Measurements from ENCODE around the gene EYS.
A peak's percentile ranks its signal among the peaks of the same experiment; 100 is the strongest.

EYS gene

GRCh38 chr6:63732336-63732735 is 1974.7 kb downstream of the EYS start:
- no peak for DNase-seq (ENCODE audit: low spot score)

DNA sequence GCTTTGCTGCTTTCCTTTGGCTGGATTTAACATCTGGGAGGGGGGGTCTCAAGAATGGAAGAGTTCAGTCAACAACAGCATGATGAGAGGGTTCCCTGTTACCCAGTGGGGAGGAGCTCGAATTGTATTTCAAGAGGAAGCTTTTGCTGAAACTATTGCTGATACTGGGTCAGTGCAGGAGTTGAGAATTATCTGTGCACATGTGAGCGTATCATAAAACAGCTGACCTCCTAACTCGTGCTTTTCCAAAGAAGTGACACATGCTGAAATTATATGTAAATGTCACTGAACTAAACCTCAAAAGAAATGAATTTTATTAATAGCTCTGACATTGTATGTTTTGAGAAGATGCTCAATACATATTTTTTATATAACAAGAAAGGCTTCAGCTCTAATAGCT is 1975.1 kb downstream of the EYS start:
- DNase-seq (ENCODE audit: low spot score) = no peak

GRCh38 chr6:63730311-63730710 is 1976.7 kb downstream of the EYS start:
- no peak for DNase-seq (ENCODE audit: low spot score)

GRCh38 chr6:63724721-63725120 is 1982.3 kb downstream of the EYS start:
- DNase-seq (ENCODE audit: low spot score) = no peak

DNA sequence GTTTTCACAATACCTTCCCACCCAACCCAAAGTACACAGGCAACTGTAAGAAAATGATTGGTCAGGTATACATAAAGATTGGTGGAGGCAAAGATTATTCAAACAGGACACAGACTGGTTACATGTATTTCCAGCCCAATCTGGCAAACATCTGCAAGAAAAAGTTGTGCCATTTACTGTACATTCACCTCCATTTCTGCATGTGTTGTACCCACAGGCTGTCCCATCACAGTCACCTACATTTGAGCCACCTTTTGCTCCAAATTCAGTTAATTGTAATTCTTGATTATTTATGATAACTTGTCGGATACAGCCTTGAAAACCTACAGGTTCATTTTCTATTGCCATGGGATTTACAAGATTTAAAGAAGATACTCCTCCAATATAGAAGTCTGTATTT is 1985.8 kb downstream of the EYS start:
- no peak for DNase-seq (ENCODE audit: low spot score)

- no peak for DNase-seq (ENCODE audit: low spot score)
Observed at GRCh38 chr6:63716169-63716568, 1990.9 kb downstream of the EYS start.

DNA sequence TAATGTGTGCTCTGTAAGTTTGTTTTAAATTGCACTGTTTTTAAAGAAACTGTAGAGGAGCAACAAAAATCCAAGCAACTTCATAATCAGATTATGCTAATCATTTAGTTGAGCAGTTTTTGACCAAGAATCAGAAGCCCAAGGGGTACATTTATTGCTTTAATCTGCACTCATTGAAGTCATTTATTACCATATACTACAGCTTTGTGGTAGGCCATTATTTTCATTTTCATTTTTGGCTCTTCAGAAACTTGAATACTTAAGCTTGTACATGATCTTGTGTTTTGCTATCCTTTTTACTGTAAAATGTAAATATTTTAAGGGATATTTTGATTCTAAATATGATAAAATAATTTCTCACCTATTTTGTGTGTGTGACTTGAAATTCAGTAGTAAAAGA is 1992.9 kb downstream of the EYS start:
- DNase-seq (ENCODE audit: low spot score) = no peak

- DNase-seq (ENCODE audit: low spot score) = no peak
Observed at GRCh38 chr6:63713332-63713731, 1993.7 kb downstream of the EYS start.

DNA sequence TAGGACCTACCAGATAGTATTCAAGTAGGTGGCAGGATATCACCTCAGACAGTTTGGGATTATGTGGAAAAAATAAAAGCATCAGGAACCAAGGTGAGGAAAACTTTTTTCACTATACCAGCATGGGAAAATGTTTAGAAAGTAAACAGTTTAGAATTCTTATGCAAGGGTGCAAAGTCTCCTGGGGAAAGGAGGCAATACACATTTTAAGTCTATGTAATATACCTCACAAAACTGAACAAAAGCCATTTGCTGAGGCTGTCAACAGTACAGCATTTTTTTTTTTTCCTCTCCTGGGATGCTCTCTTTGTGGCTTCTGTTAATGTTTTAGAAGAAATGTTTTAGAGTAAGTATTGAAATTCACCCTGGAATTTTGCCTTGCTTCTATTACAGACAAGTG is 1997.9 kb downstream of the EYS start:
- no peak for DNase-seq (ENCODE audit: low spot score)

DNA sequence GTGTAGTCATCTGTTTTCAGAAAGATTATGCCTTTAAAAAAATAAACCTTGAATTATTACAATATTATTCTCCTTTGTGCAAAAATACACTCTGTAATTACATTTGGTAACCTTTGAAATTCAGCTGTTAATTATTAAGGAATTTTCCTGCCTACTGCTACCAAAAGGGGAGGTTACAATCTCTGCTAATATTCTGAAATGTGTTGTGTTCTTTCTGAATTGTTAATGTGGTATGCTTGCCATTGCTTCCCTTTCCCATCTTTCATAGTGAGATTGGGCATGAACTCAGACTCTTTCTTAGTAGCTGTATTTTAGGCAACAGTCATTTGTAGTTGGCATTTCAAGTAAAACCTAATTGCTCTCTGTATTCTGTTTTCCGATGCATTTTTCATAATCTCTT is 1998.4 kb downstream of the EYS start:
- DNase-seq (ENCODE audit: low spot score) = no peak

DNA sequence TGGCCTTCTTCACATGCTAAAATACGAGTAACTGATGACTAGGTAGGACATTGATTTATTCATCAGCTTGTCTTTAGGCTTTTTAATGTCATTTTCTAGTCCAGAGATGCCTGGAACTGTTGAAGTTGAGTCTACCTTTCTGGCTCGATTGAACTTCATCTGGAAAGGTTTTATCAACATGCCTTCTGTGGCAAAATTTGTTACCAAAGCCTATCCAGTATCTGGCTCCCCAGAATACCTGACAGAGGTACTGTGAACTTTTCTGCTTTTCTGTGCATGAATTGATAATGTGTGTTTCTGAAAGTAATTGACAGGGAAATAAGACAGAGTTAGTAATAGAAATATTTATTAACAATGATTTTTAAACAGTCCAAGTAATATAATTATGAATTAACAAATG is 2000.4 kb downstream of the EYS start:
- DNase-seq (ENCODE audit: low spot score) = no peak

- DNase-seq (ENCODE audit: low spot score) = no peak
Observed at GRCh38 chr6:63705707-63706106, 2001.3 kb downstream of the EYS start.

DNA sequence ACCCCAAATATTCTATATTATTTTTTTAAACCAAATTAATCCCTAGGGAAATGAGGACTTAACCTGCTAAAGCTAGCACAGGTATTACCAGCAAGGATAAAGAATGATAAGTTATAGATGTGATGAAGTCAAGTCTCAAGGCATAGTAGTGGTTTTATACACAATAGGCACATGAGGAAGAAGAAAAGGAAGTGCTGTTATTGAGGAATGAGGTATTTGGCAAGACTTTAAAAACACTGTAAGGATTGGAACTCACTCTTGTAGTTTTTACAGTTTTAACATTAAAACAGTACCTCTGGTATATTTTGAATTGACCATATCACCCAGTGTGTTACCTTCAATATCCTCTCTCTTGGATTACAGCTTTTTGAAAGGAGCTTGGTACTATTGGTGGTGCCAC is 2016.8 kb downstream of the EYS start:
- DNase-seq (ENCODE audit: low spot score) = no peak

- DNase-seq (ENCODE audit: low spot score) = no peak
Observed at GRCh38 chr6:63689421-63689820, 2017.6 kb downstream of the EYS start.

DNA sequence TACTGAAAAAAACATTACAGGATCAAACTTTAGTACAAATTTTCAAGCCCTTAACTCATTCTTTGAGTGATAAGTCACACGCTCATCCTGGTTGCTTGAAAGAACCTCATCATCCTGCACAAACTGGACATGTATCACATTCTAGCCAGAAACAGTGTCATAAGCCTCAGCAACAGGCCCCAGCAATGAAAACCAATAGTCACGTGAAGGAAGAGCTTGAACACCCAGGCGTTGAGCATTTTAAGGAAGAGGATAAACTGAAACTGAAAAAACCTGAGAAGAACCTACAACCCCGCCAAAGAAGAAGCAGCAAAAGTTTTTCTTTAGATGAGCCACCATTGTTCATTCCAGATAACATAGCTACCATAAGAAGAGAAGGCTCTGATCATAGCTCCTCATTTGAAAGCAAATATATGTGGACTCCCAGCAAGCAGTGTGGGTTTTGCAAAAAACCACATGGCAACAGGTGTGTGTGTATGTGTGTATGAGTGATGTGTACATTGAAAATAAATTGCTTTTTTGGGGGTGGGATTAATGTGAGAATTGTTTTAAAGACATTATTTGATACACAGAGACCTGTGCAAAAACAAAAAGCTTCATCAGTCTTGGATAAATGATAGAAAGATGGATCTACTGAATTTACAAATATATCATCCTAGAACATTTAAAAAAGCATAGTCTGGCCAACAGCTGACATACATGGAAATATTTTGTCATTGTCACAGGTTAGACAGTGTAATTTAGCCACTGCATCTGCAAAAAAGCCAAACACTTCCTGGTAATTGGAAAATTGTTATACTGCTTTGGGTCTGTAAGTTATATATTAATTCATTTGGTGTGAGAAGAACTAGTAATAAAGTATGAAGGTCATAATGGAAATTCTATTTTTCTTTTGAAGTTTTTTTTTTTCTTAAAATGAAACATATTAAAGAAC is 2021.3 kb downstream of the EYS start:
- DNase-seq (ENCODE audit: low spot score) = peak; percentile 42

- peak; percentile 9 for DNase-seq (ENCODE audit: low spot score)
Observed at GRCh38 chr6:63683071-63683603, 2023.9 kb downstream of the EYS start.

DNA sequence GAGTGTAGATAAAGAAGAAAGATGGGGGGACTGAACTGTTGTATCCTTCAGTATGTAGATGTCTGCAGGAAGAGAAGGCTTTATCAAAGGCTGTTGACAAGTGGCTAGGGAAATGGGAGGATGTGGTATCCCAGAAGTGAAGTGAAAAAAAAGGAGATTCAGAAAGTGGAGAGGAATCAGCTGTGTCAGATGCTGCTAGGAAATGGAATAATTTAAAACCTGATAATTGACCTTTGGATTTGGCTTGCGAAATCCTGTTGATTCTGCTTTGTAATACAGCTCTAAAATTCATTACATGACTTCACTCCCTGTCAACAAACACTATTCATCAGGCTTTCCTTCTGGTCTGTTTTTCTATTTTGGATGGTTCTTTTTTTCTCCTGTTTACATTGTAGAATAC is 2029.7 kb downstream of the EYS start:
- no peak for DNase-seq (ENCODE audit: low spot score)

GRCh38 chr6:63676412-63677114 is 2030.5 kb downstream of the EYS start:
- no peak for DNase-seq (ENCODE audit: low spot score)

- DNase-seq (ENCODE audit: low spot score) = no peak
Observed at GRCh38 chr6:63675138-63675537, 2031.9 kb downstream of the EYS start.

DNA sequence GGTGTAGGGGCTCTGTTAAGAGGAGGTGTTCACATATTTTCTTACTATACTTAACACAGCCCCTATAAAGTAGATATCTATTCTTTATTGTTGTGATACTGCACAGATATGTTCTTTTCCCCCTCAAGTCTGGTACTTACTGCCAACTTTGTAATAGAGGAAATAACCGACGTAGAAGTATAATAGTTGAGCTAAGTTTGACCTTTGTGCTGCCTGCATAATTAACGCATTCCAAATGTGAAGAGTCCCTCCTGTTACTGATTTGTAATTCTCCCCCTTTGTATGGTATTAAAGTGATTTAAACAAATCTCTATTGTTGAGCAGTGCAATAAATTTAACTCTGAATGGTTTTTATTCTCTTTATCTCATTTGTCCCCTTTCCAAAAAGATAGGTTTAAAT is 2032.4 kb downstream of the EYS start:
- DNase-seq (ENCODE audit: low spot score) = no peak

GRCh38 chr6:63673692-63674091 is 2033.3 kb downstream of the EYS start:
- DNase-seq (ENCODE audit: low spot score) = no peak

DNA sequence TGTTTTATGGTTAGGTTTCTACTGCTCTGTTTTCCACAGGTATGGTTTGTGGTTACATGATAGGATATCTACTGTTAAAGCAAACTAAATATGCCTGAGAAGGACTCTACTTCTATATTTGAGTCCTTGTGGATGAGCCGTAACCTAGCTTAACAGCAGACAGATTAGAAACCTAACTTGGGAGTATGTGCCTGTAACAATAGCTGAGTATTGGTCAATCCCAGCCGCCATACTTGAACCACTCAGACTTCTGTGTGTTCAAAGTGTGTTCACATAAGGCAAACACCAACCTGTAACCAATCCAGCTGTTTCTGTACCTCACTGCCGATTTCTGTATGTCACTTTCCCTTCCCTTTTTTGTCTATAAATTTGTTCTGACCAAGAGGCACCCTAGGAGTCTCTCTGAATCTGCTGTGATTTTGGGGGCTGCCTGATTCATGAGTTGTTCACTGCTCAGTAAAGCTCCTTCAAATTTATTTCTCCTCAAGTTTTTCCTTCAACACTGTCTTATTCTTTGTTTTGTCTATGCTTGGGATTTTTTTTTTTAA is 2034.4 kb downstream of the EYS start:
- no peak for DNase-seq (ENCODE audit: low spot score)

All from germinal center (tissue), 1 donor.